Astrocyte (in vitro differentiated cells and primary cell): ENCODE results near the gene TOR4A.

Source experiments
- EZH2 ChIP-seq: IDR thresholded peaks from 2 replicates; pipeline ENCODE4 v1.6.1; 2012; ENCODE audit warnings: mild to moderate bottlenecking, low read length, inconsistent platforms; ENCODE audit not compliant: insufficient read depth
- TF ChIP-seq, protein P1 (sequence below): IDR thresholded peaks from 2 replicates; pipeline ENCODE4 v1.5.1; 2011; ENCODE audit warnings: low read depth, mild to moderate bottlenecking, inconsistent platforms, low read length, moderate library complexity; ENCODE audit not compliant: insufficient read depth

GRCh38 chr9:137241490-137242268 is 35.8 kb upstream of the TOR4A start:
- TF ChIP-seq, protein P1, sequence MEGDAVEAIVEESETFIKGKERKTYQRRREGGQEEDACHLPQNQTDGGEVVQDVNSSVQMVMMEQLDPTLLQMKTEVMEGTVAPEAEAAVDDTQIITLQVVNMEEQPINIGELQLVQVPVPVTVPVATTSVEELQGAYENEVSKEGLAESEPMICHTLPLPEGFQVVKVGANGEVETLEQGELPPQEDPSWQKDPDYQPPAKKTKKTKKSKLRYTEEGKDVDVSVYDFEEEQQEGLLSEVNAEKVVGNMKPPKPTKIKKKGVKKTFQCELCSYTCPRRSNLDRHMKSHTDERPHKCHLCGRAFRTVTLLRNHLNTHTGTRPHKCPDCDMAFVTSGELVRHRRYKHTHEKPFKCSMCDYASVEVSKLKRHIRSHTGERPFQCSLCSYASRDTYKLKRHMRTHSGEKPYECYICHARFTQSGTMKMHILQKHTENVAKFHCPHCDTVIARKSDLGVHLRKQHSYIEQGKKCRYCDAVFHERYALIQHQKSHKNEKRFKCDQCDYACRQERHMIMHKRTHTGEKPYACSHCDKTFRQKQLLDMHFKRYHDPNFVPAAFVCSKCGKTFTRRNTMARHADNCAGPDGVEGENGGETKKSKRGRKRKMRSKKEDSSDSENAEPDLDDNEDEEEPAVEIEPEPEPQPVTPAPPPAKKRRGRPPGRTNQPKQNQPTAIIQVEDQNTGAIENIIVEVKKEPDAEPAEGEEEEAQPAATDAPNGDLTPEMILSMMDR = no peak
- no peak for TF ChIP-seq EZH2
